Measurements from ENCODE around the gene C19orf81.
"Not testable (repeated sequence)": the region's sequence is repeated elsewhere in the genome, so short reads cannot be mapped to it uniquely, and the experiment has no call there.

DNA sequence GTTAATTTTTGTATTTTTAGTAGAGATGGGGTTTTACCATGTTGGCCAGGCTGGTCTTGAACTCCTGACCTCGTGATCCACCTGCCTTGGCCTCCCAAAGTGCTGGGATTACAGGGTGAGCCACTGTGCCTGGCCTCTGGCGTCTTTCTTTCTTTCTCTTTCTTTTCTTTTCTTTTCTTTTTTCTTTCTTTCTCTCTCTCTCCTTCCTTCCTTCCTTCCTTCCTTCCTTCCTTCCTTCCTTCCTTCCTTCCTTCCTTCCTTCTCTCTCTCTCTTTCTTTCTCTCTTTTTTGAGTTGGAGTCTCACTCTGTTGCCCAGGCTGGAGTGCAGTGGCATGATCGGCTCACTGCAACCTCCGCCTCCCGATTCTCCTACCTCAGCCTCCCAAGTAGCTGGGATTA, 30.1 kb upstream of the C19orf81 start:
- TF ChIP-seq YY1, ZNF558 (tag by site-specific recombination; IDR thresholded peaks at IDR 0.05): not testable (repeated sequence)
- TF ChIP-seq, protein P1, sequence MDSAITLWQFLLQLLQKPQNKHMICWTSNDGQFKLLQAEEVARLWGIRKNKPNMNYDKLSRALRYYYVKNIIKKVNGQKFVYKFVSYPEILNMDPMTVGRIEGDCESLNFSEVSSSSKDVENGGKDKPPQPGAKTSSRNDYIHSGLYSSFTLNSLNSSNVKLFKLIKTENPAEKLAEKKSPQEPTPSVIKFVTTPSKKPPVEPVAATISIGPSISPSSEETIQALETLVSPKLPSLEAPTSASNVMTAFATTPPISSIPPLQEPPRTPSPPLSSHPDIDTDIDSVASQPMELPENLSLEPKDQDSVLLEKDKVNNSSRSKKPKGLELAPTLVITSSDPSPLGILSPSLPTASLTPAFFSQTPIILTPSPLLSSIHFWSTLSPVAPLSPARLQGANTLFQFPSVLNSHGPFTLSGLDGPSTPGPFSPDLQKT (IDR thresholded peaks at IDR 0.05; ENCODE audit: borderline replicate concordance, low read depth, low read length), result not testable (repeated sequence)
- TF ChIP-seq, protein P2, sequence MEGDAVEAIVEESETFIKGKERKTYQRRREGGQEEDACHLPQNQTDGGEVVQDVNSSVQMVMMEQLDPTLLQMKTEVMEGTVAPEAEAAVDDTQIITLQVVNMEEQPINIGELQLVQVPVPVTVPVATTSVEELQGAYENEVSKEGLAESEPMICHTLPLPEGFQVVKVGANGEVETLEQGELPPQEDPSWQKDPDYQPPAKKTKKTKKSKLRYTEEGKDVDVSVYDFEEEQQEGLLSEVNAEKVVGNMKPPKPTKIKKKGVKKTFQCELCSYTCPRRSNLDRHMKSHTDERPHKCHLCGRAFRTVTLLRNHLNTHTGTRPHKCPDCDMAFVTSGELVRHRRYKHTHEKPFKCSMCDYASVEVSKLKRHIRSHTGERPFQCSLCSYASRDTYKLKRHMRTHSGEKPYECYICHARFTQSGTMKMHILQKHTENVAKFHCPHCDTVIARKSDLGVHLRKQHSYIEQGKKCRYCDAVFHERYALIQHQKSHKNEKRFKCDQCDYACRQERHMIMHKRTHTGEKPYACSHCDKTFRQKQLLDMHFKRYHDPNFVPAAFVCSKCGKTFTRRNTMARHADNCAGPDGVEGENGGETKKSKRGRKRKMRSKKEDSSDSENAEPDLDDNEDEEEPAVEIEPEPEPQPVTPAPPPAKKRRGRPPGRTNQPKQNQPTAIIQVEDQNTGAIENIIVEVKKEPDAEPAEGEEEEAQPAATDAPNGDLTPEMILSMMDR (tag by site-specific recombination; IDR thresholded peaks at IDR 0.05), result not testable (repeated sequence)
- TF ChIP-seq, protein P3, sequence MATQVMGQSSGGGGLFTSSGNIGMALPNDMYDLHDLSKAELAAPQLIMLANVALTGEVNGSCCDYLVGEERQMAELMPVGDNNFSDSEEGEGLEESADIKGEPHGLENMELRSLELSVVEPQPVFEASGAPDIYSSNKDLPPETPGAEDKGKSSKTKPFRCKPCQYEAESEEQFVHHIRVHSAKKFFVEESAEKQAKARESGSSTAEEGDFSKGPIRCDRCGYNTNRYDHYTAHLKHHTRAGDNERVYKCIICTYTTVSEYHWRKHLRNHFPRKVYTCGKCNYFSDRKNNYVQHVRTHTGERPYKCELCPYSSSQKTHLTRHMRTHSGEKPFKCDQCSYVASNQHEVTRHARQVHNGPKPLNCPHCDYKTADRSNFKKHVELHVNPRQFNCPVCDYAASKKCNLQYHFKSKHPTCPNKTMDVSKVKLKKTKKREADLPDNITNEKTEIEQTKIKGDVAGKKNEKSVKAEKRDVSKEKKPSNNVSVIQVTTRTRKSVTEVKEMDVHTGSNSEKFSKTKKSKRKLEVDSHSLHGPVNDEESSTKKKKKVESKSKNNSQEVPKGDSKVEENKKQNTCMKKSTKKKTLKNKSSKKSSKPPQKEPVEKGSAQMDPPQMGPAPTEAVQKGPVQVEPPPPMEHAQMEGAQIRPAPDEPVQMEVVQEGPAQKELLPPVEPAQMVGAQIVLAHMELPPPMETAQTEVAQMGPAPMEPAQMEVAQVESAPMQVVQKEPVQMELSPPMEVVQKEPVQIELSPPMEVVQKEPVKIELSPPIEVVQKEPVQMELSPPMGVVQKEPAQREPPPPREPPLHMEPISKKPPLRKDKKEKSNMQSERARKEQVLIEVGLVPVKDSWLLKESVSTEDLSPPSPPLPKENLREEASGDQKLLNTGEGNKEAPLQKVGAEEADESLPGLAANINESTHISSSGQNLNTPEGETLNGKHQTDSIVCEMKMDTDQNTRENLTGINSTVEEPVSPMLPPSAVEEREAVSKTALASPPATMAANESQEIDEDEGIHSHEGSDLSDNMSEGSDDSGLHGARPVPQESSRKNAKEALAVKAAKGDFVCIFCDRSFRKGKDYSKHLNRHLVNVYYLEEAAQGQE (tag by site-specific recombination; IDR thresholded peaks at IDR 0.05), result not testable (repeated sequence)
